BLaER1 (cell line): Measurements from ENCODE around the gene KBTBD2.
"Not testable (repeated sequence)": the region's sequence is repeated elsewhere in the genome, so short reads cannot be mapped to it uniquely, and the experiment has no call there.

Experiments
- H3K27ac ChIP-seq: shearing (Covaris generic); formaldehyde crosslinking; 2 replicates; pipeline ENCODE4 v1.8.1; 2022
- H3K27me3 ChIP-seq: shearing (Covaris generic); formaldehyde crosslinking; 2 replicates; pipeline ENCODE4 v1.8.1; 2022
- H3K36me3 ChIP-seq: shearing (Covaris generic); formaldehyde crosslinking; 2 replicates; pipeline ENCODE4 v1.8.1; 2022
- H3K4me1 ChIP-seq: shearing (Covaris generic); formaldehyde crosslinking; 2 replicates; pipeline ENCODE4 v1.8.1; 2022
- H3K4me2 ChIP-seq: shearing (Covaris generic); formaldehyde crosslinking; 2 replicates; pipeline ENCODE4 v1.8.1; 2022
- H3K4me3 ChIP-seq: shearing (Covaris generic); formaldehyde crosslinking; 2 replicates; pipeline ENCODE4 v1.8.1; 2022
- H3K9ac ChIP-seq: shearing (Covaris generic); formaldehyde crosslinking; 2 replicates; pipeline ENCODE4 v1.8.1; 2022
- H3K9me3 ChIP-seq: shearing (Covaris generic); formaldehyde crosslinking; 2 replicates; pipeline ENCODE4 v1.8.1; 2022
- H4K20me1 ChIP-seq: shearing (Covaris generic); formaldehyde crosslinking; 2 replicates; pipeline ENCODE4 v1.8.1; 2022
- Cebpa-rat ChIP-seq: shearing (Covaris generic); IDR thresholded peaks from 2 replicates; pipeline ENCODE4 v1.8.1; 2022

Gene KBTBD2

GRCh38 chr7:32858648-32859047 is 32.9 kb downstream of the KBTBD2 start:
- H3K4me3 ChIP-seq: no peak overlapping the region
- H3K4me2 ChIP-seq: no peak overlapping the region
- no peaks in the 10 kb centered on the region for H3K4me1 ChIP-seq
- H3K9ac ChIP-seq: no peak overlapping the region
- no peaks in the 10 kb centered on the region for H3K9me3 ChIP-seq
- TF ChIP-seq Cebpa-rat: no peak
- H3K27me3 ChIP-seq: no peaks in the 10 kb centered on the region
- H4K20me1 ChIP-seq: no peaks in the 10 kb centered on the region
- H3K36me3 ChIP-seq: no peaks in the 10 kb centered on the region
- H3K27ac ChIP-seq: no peak overlapping the region

GRCh38 chr7:32857063-32857462 is 34.5 kb downstream of the KBTBD2 start:
- H3K9me3 ChIP-seq, H3K9ac ChIP-seq, H3K27ac ChIP-seq, H3K4me3 ChIP-seq, H3K36me3 ChIP-seq, H3K27me3 ChIP-seq, H3K4me1 ChIP-seq, H4K20me1 ChIP-seq, H3K4me2 ChIP-seq: not testable (repeated sequence)

GRCh38 chr7:32855837-32856775 is 35.5 kb downstream of the KBTBD2 start:
- not testable (repeated sequence) for H3K36me3 ChIP-seq, H3K9ac ChIP-seq, H4K20me1 ChIP-seq, H3K4me2 ChIP-seq, H3K4me3 ChIP-seq, H3K4me1 ChIP-seq, H3K27me3 ChIP-seq, H3K9me3 ChIP-seq, H3K27ac ChIP-seq

- H3K9me3 ChIP-seq, H3K4me1 ChIP-seq, H3K36me3 ChIP-seq, H3K4me2 ChIP-seq, H3K9ac ChIP-seq, H3K27me3 ChIP-seq, H4K20me1 ChIP-seq, H3K4me3 ChIP-seq, H3K27ac ChIP-seq: not testable (repeated sequence)
Observed at GRCh38 chr7:32850654-32851053, 40.9 kb downstream of the KBTBD2 start.

- not testable (repeated sequence) for H4K20me1 ChIP-seq, H3K4me2 ChIP-seq, H3K27me3 ChIP-seq, H3K36me3 ChIP-seq, H3K27ac ChIP-seq, H3K4me3 ChIP-seq, H3K4me1 ChIP-seq, H3K9ac ChIP-seq, H3K9me3 ChIP-seq
Observed at GRCh38 chr7:32848655-32849054, 42.9 kb downstream of the KBTBD2 start.

- Histone ChIP-seq H3K4me2 (no peak overlapping the region), H3K4me3 (no peak overlapping the region), H3K27ac (no peak overlapping the region), H3K36me3 (no peaks in the 10 kb centered on the region), H3K4me1 (no peaks in the 10 kb centered on the region), H3K27me3 (no peaks in the 10 kb centered on the region), H3K9me3 (no peaks in the 10 kb centered on the region), H4K20me1 (no peaks in the 10 kb centered on the region), H3K9ac (no peak overlapping the region)
- TF ChIP-seq Cebpa-rat: no peak
Observed at GRCh38 chr7:32846630-32847225, 44.8 kb downstream of the KBTBD2 start.

GRCh38 chr7:32844748-32845147 is 46.8 kb downstream of the KBTBD2 start:
- H3K9ac ChIP-seq, H3K36me3 ChIP-seq, H3K4me1 ChIP-seq, H3K9me3 ChIP-seq, H3K27me3 ChIP-seq, H3K4me2 ChIP-seq, H3K4me3 ChIP-seq, H3K27ac ChIP-seq, H4K20me1 ChIP-seq: not testable (repeated sequence)

- H4K20me1 ChIP-seq, H3K4me2 ChIP-seq, H3K27ac ChIP-seq, H3K9ac ChIP-seq, H3K27me3 ChIP-seq, H3K9me3 ChIP-seq, H3K36me3 ChIP-seq, H3K4me3 ChIP-seq, H3K4me1 ChIP-seq: not testable (repeated sequence)
Observed at GRCh38 chr7:32843763-32844162, 47.8 kb downstream of the KBTBD2 start.

GRCh38 chr7:32839846-32840245 is 51.7 kb downstream of the KBTBD2 start:
- H4K20me1 ChIP-seq, H3K9me3 ChIP-seq, H3K27ac ChIP-seq, H3K27me3 ChIP-seq, H3K4me2 ChIP-seq, H3K4me3 ChIP-seq, H3K4me1 ChIP-seq, H3K9ac ChIP-seq, H3K36me3 ChIP-seq: not testable (repeated sequence)

GRCh38 chr7:32828996-32829752 is 62.4 kb downstream of the KBTBD2 start:
- not testable (repeated sequence) for H3K4me1 ChIP-seq, H3K9ac ChIP-seq, H3K4me3 ChIP-seq, H3K4me2 ChIP-seq, H3K36me3 ChIP-seq, H3K27me3 ChIP-seq, H4K20me1 ChIP-seq, H3K27ac ChIP-seq, H3K9me3 ChIP-seq
